Stimulated activated CD4-positive, alpha-beta T cell treated with anti-CD3 and anti-CD28 coated beads, Interleukin-2, amount 100 ng/mL, for 48 hours (primary cell): Measurements from ENCODE around the gene POLQ.
"Not testable (repeated sequence)": the region's sequence is repeated elsewhere in the genome, so short reads cannot be mapped to it uniquely, and the experiment has no call there.

Experiments
- DNase-seq, 2 donors: peaks; one replicate each; pipeline ENCODE4 v3.0.0-alpha.2; 2020

POLQ gene

GRCh38 chr3:121411523-121411922, 134.3 kb downstream of the POLQ start:
- DNase-seq, result no peak

- DNase-seq, result no peak
Observed at GRCh38 chr3:121405631-121406030, 140.2 kb downstream of the POLQ start.

- DNase-seq, result no peak
Observed at GRCh38 chr3:121399820-121400219, 146.0 kb downstream of the POLQ start.

- not testable (repeated sequence) for DNase-seq
Observed at GRCh38 chr3:121398051-121398450, 147.7 kb downstream of the POLQ start.

GRCh38 chr3:121395967-121396366, 149.8 kb downstream of the POLQ start:
- not testable (repeated sequence) for DNase-seq

GRCh38 chr3:121388308-121388707, 157.5 kb downstream of the POLQ start:
- not testable (repeated sequence) for DNase-seq
